Occipital lobe (tissue), 2 donors: Measurements from ENCODE around the gene TSC2. TPM values are rescaled to one million over a fixed set of nuclear protein-coding genes. Genes with fewer than 3 reads are reported as not detected.

Experiments used
- DNase-seq: peaks from one replicate; lab custom pipeline; 2025; lab: John Stamatoyannopoulos, UW
- total RNA-seq: library from RNA; depleted of rRNA; stranded (reverse); fragments of >200 nt; gene quantifications from one replicate; pipeline ENCODE4 v1.2.3, GENCODE V29; 2014

The TSC2 gene
- total RNA-seq, 1 donor from 2014 or later = 47.3 TPM

DNA sequence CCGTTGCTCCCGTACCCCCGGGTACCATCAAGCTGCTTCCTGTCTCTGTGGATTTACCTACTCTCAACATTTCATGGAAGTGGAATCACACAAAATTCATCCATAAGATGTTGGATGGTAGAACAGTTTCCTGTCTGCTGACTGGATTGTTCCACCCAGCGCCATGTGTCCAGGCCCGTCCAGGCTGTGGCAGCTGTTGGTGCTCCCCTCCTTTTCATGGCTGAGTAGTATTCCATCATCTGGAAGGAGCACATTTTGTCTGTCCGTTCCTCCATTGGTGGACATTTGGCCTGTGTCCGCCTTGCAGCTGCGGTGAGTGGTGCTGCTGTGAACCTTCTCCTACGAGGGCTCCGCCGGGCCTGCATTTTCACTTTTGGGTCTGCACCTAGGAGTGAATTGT is 18.4 kb downstream of the TSC2 start:
- no peak for DNase-seq

GRCh38 chr16:2070576-2071453 is 23.0 kb downstream of the TSC2 start:
- DNase-seq = no peak

GRCh38 chr16:2071454-2072202 is 23.8 kb downstream of the TSC2 start:
- no peak for DNase-seq

DNA sequence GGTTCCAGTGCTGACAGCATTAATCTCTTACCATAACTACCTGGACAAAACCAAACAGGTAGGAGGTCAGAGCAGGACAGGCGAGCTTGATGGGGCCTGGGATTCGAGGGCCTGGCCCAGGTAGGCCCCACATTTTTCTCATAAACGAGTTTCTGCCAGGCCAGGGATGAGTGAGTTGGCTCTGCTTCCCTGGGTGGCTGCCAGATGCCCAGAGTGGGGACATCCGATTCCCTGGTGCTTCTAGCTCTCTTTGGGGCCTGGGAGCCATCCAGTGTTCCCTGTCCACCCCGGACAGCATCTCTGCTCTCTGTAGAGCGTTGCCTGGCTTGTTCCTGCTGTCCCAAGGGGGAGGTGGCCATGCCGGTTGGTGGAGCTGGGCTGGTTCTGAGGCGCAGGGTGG is 25.1 kb downstream of the TSC2 start:
- no peak for DNase-seq

DNA sequence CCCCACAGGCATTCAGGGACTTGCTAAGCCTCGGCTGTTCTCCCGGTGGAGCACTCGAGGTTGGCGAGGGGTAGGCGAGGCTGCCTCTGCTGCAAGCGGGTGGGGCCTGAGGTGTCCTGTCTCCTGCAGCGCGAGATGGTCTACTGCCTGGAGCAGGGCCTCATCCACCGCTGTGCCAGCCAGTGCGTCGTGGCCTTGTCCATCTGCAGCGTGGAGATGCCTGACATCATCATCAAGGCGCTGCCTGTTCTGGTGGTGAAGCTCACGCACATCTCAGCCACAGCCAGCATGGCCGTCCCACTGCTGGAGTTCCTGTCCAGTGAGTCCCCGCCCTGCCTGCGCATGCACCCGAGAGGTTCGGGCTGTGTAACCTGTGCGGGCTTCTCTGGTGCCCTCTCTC is 26.3 kb downstream of the TSC2 start:
- no peak for DNase-seq

GRCh38 chr16:2075631-2076030 is 27.8 kb downstream of the TSC2 start:
- no peak for DNase-seq

DNA sequence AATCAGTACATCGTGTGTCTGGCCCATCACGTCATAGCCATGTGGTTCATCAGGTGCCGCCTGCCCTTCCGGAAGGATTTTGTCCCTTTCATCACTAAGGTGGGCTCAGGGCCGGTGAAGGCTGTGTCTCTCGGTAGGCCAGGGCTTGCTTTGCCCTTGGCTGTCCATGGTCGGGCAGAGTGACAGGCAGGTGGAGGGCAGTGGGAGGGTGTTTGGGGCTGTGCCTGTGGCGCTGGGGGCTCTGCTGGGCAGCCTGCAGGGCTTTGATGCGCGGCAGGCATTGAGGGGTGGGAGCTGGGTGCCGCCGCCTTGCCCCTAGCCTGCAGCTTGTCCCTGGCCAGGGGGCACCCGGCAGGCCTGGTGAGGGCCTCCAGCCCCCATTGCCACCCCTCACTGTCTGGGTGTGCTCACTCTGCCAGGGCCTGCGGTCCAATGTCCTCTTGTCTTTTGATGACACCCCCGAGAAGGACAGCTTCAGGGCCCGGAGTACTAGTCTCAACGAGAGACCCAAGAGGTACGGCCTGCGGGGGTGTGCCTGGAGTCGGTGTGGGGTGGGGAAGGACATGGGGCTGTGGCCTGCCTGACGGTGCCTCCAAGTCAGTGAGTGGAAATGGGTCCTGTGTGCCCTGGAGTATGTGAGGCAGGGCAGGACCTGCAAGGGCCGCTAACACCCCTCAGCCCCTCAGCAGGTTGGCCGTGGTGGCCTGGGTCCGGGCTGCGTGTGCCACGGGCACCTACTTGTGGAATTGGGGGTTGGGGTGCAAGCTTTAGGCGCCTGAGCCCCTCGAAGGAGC is 28.5 kb downstream of the TSC2 start:
- DNase-seq = no peak

DNA sequence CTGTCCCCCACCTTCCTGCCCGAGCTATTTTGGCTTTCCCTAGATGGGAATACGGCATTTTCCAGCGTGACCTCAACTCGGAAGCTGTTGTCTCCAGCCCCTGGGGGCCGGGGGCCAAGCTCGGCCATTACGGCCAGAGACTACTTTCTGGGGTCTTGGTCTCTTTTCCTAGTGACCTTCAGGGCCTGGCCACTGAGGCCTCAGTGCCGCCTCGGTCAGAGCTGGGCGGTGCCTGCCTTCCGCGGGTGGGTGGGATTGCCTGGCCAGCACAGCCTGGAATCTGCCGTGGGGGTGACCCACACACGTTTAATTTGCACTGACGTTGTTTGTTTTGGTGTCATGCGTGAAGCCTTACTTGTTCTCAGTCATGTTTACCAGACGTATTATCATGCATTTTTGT is 29.2 kb downstream of the TSC2 start:
- DNase-seq = no peak

- DNase-seq = no peak
Measured at GRCh38 chr16:2077696-2078095, 29.9 kb downstream of the TSC2 start.

DNA sequence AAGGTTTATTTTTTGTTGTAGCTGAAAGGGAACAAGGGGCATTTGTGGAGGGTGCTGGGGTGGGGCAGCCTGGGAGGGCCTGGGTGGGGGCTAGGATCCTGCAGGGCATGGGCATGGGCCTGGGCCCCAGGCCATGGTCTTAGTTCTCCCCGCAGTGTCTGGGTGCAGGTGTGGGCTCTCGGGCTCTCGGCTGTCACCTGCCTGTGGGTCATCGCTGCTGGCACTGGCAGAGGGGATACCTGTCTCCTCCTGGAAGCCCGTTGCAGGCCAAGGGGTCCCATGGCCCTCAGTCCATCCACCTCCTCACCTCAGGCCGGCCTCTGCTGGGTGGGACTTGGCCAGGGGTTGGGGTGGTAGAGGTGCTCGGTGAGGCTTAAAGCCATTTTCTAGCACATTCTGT is 30.3 kb downstream of the TSC2 start:
- no peak for DNase-seq

- no peak for DNase-seq
Measured at GRCh38 chr16:2078691-2079090, 30.9 kb downstream of the TSC2 start.

DNA sequence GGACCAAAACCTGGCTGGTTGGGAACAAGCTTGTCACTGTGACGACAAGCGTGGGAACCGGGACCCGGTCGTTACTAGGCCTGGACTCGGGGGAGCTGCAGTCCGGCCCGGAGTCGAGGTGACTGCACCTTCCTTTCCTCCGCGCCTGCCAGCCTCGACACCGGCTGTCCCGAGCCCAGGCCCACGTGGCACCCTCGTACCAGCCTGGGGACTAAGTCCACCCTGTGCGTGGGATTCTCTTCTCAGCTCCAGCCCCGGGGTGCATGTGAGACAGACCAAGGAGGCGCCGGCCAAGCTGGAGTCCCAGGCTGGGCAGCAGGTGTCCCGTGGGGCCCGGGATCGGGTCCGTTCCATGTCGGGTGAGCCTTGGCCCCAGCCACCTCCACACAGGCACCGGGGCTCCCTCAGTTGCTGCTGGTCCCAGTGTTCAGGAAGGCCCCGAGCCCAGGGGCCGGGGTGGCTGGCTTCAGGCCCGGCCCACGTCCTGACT is 31.6 kb downstream of the TSC2 start:
- DNase-seq = no peak

DNA sequence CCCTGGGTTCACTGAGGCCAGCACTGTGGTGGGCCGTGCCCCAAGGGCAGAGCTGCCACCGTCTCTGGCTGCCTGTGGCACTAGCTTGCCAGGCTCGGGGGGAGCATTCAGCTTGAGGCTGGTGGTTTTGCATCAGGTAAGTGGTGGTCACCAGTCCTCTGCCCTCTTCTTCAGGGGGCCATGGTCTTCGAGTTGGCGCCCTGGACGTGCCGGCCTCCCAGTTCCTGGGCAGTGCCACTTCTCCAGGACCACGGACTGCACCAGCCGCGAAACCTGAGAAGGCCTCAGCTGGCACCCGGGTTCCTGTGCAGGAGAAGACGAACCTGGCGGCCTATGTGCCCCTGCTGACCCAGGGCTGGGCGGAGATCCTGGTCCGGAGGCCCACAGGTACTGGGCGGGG is 32.2 kb downstream of the TSC2 start:
- no peak for DNase-seq

DNA sequence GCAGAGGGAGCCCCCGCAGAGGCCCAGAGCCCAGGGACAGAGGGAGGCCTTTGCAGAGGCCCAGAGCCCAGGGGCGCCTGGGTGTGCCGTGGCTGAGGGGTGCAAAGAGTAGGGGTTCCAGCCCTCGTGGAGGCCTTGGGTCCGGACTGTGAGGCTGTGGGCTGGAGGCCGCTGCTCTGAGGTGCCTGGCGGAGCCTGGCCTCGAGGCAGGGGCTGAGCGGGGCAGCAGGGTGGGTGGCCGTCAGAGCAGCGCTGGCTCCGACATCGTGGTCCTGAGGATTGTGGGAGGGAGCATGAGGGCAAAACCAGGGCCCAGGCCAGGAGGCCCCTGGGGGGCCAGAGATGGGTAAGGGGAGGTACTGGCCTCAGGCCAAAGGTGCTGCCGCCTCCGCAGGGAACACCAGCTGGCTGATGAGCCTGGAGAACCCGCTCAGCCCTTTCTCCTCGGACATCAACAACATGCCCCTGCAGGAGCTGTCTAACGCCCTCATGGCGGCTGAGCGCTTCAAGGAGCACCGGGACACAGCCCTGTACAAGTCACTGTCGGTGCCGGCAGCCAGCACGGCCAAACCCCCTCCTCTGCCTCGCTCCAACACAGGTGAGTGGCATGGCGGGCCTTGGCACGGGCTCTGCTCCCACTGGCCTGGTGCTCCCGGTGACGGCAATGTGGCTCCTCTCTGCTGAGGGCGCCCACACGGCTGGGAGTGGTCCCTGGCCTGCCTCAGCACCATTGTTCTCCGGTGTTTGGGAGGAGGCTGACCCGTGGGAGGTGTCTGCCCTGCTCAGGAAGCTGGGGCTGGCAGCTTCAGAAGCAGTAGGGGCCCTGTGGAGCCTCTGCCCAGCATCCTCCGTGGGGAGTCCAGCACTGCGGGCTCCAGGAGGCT is 33.7 kb downstream of the TSC2 start:
- DNase-seq = no peak

GRCh38 chr16:2082171-2082982 is 34.6 kb downstream of the TSC2 start:
- DNase-seq = no peak

DNA sequence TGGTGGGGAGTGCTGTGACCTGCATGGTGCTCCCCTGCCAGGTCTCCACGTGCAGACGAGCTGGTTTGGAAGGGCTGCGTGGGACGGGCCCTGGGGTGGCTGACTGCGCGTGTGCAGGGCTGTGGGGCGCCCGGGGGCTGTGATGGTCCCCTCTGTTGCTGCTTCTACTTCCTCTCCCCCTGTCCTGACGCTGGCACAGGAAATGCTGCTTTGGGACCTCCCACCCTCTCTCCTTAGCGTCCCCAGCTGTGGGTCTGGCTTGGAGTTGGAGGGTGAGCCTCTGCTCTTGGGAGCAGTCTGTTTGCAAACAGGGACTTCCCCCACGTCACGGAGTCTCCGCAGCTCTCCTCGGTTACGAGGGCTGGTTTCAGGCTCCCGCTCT is 35.2 kb downstream of the TSC2 start:
- DNase-seq = no peak

- no peak for DNase-seq
Measured at GRCh38 chr16:2083409-2083808, 35.6 kb downstream of the TSC2 start.

DNA sequence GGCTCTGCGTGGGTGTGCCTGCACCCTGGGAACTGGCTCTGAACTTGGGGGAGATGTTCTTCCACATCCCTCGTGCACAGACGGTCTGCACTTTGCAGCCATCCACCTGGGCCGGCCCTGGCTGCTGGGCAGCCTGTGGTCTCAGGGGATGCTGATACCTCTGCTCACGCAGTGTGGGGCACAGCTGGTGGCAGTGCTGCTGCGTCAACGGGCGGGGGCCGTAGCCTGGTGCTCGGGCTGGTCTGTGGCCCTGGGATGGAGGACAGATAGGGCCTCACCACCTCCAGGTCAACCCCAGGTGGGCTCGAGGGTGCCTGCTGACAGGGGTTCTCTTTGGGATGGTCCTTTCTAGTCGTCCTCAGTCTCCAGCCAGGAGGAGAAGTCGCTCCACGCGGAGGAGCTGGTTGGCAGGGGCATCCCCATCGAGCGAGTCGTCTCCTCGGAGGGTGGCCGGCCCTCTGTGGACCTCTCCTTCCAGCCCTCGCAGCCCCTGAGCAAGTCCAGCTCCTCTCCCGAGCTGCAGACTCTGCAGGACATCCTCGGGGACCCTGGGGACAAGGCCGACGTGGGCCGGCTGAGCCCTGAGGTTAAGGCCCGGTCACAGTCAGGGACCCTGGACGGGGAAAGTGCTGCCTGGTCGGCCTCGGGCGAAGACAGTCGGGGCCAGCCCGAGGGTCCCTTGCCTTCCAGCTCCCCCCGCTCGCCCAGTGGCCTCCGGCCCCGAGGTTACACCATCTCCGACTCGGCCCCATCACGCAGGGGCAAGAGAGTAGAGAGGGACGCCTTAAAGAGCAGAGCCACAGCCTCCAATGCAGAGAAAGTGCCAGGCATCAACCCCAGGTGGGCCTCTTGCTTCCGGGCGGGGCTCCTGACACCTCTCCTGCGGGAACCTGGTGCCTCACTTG is 36.3 kb downstream of the TSC2 start:
- DNase-seq = no peak
